ENCODE measurements around the gene ANKRD39. TPM values are rescaled to one million over a fixed set of nuclear protein-coding genes. Genes with fewer than 3 reads are reported as not detected.

The ANKRD39 gene
- total RNA-seq, 1 experiment from 2014 or later, result 24.4 TPM

DNA sequence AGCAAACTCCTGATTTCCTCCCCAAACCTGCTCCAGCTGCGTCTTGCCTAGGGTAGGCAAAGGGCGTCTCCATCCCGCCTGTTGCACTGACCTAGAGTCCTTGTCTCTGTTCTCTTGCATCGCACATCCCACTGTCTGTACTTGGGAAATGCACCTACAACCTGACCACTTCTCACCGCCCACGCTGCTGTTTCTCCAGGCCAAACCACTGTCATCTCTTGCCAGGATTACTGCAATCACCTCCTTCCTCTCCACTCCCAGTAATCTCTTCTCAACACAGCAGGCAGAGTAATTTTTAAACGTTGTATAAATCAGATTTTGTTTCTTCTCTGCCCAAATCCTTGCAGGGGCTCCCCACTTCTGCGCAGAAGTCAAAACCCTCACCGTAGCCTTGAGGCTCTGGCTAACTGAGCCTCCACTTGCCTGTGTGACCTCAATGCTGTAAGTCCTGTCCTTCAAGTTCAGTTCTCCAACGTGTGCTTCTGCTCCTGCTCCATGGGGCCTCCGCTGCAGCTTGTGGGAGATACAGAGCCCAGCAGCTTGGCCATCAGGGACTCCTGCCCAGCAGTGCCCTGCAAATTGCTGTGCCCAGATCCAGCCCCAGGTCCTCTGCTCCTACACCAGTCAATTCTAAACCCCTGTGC, 39.8 kb upstream of the ANKRD39 start:
- POLR2A ChIA-PET, result no interaction called here
- in situ Hi-C loops (cut with HindIII; ENCODE audit: low pct_unique_long_range_greater_than_20kb, low sequenced_read_pairs), result no loop called here
- ATAC-seq, result no peak

GRCh38 chr2:96895746-96896651, 38.2 kb upstream of the ANKRD39 start:
- ChIA-PET CTCF (no interaction called here), POLR2A (no interaction called here)
- in situ Hi-C loops (cut with HindIII; ENCODE audit: low pct_unique_long_range_greater_than_20kb, low sequenced_read_pairs), result no loop called here
- Histone ChIP-seq H3K4me3 (ENCODE audit: low read depth in 2 of 2, low read length in 2 of 2) (no peak overlapping the region), H3K9me3 (ENCODE audit: control insufficient read depth, insufficient read depth, low read depth, low read length) (no peaks in the 10 kb centered on the region), H3K27me3 (ENCODE audit: control insufficient read depth, insufficient read depth, low read length) (no peaks in the 10 kb centered on the region), H3K27ac (ENCODE audit: low read length) (no peak overlapping the region), H3K4me1 (ENCODE audit: control insufficient read depth, insufficient read depth, low read length) (peaks cover 13% of the 10 kb centered on the region), H3K36me3 (ENCODE audit: control insufficient read depth, insufficient read depth, low read length) (no peaks in the 10 kb centered on the region)
- intact Hi-C loops (cut with micrococcal nuclease; ENCODE audit: unreplicated experiment), result no loop called here
- no peak for DNase-seq (ENCODE audit: low read depth, low spot score)
- no TSS peak for BruUV-seq (replicated peaks)
- TF ChIP-seq POLR2AphosphoS5 (IDR thresholded peaks at IDR 0.05; ENCODE audit: low read depth, low read length), result no peak
- no peak for TF ChIP-seq SIN3A (IDR thresholded peaks at IDR 0.05; ENCODE audit: borderline replicate concordance, insufficient read depth, low read depth, low read length)
- TF ChIP-seq REST (IDR thresholded peaks at IDR 0.05; ENCODE audit: insufficient read depth in 1 of 2, low read depth in 2 of 2, low read length in 1 of 2), result no peak
- TF ChIP-seq, protein P1, sequence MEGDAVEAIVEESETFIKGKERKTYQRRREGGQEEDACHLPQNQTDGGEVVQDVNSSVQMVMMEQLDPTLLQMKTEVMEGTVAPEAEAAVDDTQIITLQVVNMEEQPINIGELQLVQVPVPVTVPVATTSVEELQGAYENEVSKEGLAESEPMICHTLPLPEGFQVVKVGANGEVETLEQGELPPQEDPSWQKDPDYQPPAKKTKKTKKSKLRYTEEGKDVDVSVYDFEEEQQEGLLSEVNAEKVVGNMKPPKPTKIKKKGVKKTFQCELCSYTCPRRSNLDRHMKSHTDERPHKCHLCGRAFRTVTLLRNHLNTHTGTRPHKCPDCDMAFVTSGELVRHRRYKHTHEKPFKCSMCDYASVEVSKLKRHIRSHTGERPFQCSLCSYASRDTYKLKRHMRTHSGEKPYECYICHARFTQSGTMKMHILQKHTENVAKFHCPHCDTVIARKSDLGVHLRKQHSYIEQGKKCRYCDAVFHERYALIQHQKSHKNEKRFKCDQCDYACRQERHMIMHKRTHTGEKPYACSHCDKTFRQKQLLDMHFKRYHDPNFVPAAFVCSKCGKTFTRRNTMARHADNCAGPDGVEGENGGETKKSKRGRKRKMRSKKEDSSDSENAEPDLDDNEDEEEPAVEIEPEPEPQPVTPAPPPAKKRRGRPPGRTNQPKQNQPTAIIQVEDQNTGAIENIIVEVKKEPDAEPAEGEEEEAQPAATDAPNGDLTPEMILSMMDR (IDR thresholded peaks at IDR 0.05), result no peak
- TF ChIP-seq TCF7L2 (IDR thresholded peaks at IDR 0.05; ENCODE audit: low read depth, low read length), result no peak
- ATAC-seq, result 0 out of 2 replicates have a peak, but pooled peaks have one; percentile 33

More for the DNA sequence above, 39.8 kb upstream of the ANKRD39 start:
- Histone ChIP-seq H3K27me3 (ENCODE audit: control insufficient read depth, insufficient read depth, low read length) (no peaks in the 10 kb centered on the region), H3K27ac (ENCODE audit: low read length) (no peak overlapping the region), H3K4me3 (ENCODE audit: low read depth in 2 of 2, low read length in 2 of 2) (no peak overlapping the region), H3K9me3 (ENCODE audit: control insufficient read depth, insufficient read depth, low read depth, low read length) (no peaks in the 10 kb centered on the region), H3K4me1 (ENCODE audit: control insufficient read depth, insufficient read depth, low read length) (peaks cover 13% of the 10 kb centered on the region), H3K36me3 (ENCODE audit: control insufficient read depth, insufficient read depth, low read length) (no peaks in the 10 kb centered on the region)
- intact Hi-C loops (cut with micrococcal nuclease; ENCODE audit: unreplicated experiment), result no loop called here
- no TSS peak for BruUV-seq (replicated peaks)
- DNase-seq (ENCODE audit: low read depth, low spot score), result no peak
- CTCF ChIA-PET, result no interaction called here
- TF ChIP-seq REST (IDR thresholded peaks at IDR 0.05; ENCODE audit: insufficient read depth in 1 of 2, low read depth in 2 of 2, low read length in 1 of 2), result no peak
- TF ChIP-seq SIN3A (IDR thresholded peaks at IDR 0.05; ENCODE audit: borderline replicate concordance, insufficient read depth, low read depth, low read length), result no peak
- TF ChIP-seq, protein P1 (IDR thresholded peaks at IDR 0.05), result no peak
- TF ChIP-seq POLR2AphosphoS5 (IDR thresholded peaks at IDR 0.05; ENCODE audit: low read depth, low read length), result no peak
- TF ChIP-seq TCF7L2 (IDR thresholded peaks at IDR 0.05; ENCODE audit: low read depth, low read length), result no peak
